ENCODE data around the gene ILRUN.

DNA sequence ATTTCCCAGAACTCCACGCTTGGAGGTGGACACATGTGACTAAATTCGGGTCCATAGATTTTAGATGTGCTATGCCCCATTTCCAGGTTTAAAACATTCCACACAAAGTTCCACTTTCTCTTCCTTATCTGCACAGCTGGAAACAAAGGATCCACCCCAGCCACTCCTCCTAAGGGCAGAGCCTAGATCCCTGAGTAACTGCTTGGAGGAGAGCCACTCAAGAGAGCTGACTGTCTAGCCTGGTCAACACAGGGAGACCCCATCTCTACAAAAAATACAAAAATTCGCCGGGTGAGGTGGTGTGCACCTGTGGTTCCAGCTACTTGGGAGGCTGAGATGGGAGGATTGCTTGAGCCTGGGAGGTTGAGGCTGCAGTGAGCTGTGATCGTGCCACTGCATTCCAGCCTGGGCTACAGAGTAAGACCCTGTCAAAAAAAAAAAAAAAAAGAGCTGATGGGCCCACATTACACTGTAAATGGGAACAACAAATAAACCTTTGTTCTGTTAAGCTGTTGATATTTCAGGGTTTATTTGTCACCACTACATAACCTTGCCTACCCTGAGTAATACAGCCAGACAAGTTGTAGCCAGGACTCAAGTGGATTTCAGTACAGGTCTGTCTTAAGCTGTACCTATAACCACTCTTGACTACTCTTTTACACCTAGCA is 35.0 kb upstream of the ILRUN start:
- TF ChIP-seq EZH2phosphoT487 (IDR thresholded peaks at IDR 0.05; ENCODE audit: insufficient read depth, low read depth) (no peak), EZH2 (IDR thresholded peaks at IDR 0.05; ENCODE audit: insufficient read depth, poor library complexity, severe bottlenecking) (no peak)

Measured in GM23248 (cell line).